GM08714 (cell line): ENCODE data around the gene FOXE1.

Source experiments
- H3K4me3 ChIP-seq: fragments of 200-500 bp; sonication (Bioruptor generic); 2 replicates; pipeline ENCODE4 v1.5.1; 2014; ENCODE audit warnings: mild to moderate bottlenecking, low read length, inconsistent platforms
- ZNF274 ChIP-seq: IDR thresholded peaks from 2 replicates; pipeline ENCODE4 v1.6.1; 2012; ENCODE audit warnings: mild to moderate bottlenecking, low read depth, low read length

The FOXE1 gene

GRCh38 chr9:97853056-97853843 lies at the start of gene FOXE1:
Gene FOXE1, plus strand, starts transcription at chr9:97853226. Its CDS starts 689 bp downstream, at chr9:97853915.
- TF ChIP-seq ZNF274 = no peak
- H3K4me3 ChIP-seq = peak within 1 kb of the TSS; percentile 33; the same call in 1 of the 2 replicates

DNA sequence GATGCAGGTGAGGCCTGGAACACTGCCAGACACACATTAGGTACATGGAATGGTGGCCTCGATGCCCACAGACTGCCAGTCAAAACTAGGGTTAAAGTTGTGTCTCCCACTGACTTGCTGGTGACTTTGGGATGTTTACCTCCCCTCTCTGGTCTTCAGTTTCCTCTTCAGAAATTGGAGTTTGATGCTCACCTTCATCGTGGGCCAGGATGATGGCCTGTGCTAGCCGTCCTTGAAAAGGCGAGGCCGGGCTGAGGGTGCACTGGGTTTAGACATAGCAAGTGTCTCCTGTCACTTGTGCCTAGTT lies 49.0 kb upstream of the FOXE1 start:
- H3K4me3 ChIP-seq = no peak overlapping the region
- no peak for TF ChIP-seq ZNF274

DNA sequence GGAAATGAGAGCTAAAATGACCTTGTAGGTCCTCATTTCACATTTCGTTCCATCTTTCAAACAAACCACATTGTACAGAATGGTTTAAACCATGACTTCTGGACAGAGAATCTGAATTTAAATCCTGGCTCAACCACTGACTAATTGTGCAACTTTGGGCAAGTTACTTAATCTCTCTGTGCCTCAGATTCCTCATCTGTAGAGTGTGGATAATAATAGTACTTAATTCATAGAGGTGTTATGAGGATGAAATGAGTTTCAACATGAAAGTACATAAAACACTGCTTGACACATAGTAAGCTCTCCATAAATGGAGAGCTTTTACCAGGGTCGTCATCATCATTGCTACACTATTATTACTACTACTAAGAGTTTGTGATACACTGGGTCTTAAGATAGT lies 46.3 kb upstream of the FOXE1 start:
- no peak overlapping the region for H3K4me3 ChIP-seq
- TF ChIP-seq ZNF274 = no peak

- no peak for TF ChIP-seq ZNF274
- no peak overlapping the region for H3K4me3 ChIP-seq
Measured at GRCh38 chr9:97807681-97808080, 45.3 kb upstream of the FOXE1 start.

- no peak overlapping the region for H3K4me3 ChIP-seq
Measured at GRCh38 chr9:97808415-97808814, 44.6 kb upstream of the FOXE1 start.

GRCh38 chr9:97808972-97809371 lies 44.1 kb upstream of the FOXE1 start:
- TF ChIP-seq ZNF274 = no peak
- no peak overlapping the region for H3K4me3 ChIP-seq

More at GRCh38 chr9:97808415-97808814, 44.6 kb upstream of the FOXE1 start:
- TF ChIP-seq ZNF274 = no peak

DNA sequence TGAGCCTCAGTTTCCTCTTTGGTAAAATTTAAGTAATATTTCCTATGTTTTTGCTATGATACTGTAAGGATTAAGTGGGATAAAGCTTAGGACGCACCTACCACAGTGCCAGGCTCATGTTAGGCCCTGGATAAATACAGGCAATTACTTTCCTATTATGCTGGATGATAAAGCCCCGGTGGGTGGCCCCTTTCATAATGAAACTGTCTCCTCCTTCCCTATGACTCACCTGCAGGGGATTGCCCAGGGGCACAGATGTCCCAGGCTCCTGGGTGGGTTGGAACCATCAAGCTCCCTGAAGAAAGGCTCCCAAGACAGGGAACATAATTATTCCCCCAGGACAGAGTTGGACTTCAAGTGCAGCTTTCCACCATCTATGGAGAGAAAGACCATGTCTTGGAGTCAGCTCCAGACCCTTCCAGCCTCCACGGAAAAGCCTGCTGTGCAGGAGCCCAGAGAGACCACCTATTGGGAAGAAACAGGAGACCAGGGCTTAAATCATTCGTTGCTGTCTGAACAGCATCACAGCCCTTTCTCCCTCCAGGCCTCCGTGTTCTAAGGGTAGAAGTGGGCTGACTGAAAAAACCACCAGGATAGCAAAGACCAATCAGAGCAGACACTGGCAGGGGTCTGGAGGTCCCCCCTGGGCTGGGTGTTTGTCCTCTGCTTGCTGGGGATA lies 43.2 kb upstream of the FOXE1 start:
- H3K4me3 ChIP-seq = no peak overlapping the region
- TF ChIP-seq ZNF274 = no peak

DNA sequence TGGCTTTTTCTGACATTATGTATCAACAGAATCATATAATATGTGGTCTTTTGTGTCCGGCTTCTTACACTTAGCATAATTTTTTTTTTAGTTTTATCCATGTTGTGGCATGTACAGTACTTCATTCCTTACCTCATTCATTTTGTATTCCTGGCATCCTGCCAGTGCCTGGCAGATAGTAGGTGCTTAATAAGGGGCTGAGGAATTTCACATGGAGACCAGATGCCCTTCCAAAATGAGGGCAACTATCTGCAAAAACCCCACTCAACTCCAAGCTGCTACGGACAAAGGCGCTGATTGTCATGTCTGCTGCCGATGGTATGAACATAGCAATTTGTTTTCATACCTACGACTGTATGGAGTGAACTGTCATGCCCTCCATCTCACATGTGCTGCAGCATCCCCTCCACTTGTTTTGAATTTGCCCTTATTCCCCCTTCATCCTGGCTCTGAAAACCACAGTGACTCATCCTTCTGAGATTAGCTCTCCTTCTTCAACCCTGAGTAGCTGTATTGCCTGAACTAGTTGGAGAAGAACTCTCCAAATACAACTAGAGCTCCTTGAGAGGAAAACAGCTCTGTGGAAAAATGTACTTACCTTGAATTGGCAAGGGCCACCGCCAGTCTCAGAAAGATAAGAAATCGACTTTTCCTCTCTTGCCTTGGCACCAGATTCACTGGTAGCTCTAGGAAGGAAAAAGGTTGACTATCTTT lies 41.3 kb upstream of the FOXE1 start:
- H3K4me3 ChIP-seq = no peak overlapping the region
- TF ChIP-seq ZNF274 = no peak

DNA sequence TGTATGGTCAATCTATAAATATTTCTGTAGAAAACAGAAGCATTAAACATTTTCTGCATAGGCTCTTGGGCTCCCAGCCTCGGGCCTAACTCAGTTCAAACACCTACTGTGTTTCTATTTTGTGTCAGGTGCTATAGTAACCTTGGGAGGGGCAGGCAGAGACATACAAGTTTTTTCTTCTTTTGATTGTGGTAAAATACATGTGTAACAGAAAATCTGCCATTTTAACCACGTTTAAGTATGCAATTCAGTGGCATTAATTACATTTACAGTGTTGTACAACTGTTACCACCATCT lies 40.8 kb upstream of the FOXE1 start:
- no peak overlapping the region for H3K4me3 ChIP-seq
- TF ChIP-seq ZNF274 = no peak

- no peak for TF ChIP-seq ZNF274
- no peak overlapping the region for H3K4me3 ChIP-seq
Measured at GRCh38 chr9:97813072-97813471, 40.0 kb upstream of the FOXE1 start.

DNA sequence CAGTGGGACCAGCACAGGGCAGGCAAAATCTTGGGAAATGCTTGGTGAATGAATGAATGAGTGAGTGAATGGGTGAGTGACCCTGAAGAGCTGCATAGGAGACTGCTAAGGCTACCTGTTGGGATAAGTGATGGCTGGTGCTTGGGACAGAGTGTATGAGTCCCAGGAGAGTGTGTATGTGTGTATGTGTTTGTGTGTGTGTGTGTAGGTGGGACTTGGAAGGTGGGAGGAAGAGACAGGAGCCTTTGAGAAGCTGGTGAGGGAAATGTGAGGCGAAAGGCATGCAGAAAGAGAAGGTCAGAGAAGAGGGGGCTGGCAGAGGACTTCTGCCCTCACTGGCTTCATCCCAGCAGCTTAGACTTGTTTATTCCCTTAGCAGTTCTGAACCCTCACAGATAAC lies 33.3 kb upstream of the FOXE1 start:
- no peak overlapping the region for H3K4me3 ChIP-seq
- no peak for TF ChIP-seq ZNF274

DNA sequence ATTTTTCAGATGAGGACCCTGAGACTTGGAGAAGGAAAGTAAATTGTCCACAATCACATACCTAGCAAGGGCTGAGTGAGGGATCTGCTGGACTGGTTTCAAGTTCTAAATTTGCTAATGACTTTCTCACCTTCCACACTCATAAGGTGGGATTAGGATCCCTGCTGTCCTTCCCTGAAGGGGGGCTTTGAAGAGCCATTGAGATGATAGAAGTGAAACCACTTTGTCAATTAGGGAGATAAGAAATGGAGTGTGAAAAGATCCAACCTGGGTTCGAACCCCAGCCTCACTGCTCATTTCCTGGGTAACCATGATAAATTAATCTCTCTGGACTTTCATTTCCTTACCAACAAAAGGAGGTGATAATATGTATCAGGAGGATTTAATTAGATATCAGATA lies 32.7 kb upstream of the FOXE1 start:
- no peak for TF ChIP-seq ZNF274
- no peak overlapping the region for H3K4me3 ChIP-seq

- no peak overlapping the region for H3K4me3 ChIP-seq
- TF ChIP-seq ZNF274 = no peak
Measured at GRCh38 chr9:97830884-97831829, 21.9 kb upstream of the FOXE1 start.

DNA sequence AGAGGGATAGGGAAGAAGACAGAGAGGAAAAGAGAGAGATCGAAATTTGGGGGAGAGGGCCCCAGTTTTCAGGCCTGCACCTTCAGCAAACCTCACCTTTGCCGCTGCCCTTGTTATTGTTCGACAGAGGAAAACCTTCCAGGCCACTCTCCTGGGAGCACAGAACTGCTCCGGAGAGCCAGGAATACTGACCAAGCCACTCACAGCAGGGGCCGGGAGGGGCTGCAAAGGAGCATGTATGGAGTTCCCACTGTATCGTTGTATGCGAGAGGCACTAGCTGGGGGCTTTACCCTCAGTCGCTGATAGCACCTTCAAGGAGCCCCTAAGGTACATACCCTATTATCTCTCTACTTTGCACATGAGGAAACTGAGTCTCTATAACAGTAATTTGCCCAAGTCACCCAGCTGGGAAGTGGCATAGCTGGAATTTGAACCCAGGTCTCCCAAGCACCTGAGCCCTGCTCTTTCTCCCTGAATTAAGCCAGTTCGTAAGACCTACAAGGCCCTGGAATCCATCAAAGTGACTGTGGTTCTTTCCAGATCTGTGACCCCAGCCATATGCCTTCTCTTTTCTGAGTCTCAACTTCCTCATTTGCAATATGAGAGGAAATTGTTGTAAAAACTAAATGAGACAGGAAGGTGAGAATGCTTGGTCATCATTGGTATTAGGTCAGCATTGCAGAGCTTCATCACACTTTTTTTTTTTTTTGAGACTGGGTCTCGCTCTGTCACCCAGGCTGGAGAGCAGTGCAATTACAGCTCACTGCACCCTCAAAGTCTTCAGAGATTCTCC lies 21.0 kb upstream of the FOXE1 start:
- H3K4me3 ChIP-seq = no peak overlapping the region
- no peak for TF ChIP-seq ZNF274
